GM23248 (cell line): ENCODE data around the gene HADHB.

Experiments
- EZH2 ChIP-seq: fragments of 200-600 bp; sonication (generic); IDR thresholded peaks from 2 replicates; pipeline ENCODE4 v1.6.1; 2018; ENCODE audit warnings: antibody characterized with exemption, mild to moderate bottlenecking; ENCODE audit not compliant: insufficient read depth, poor library complexity, severe bottlenecking
- EZH2phosphoT487 ChIP-seq: fragments of 200-600 bp; sonication (generic); IDR thresholded peaks from 2 replicates; pipeline ENCODE4 v1.6.1; 2018; ENCODE audit warnings: antibody characterized with exemption, moderate library complexity, mild to moderate bottlenecking, low read depth; ENCODE audit not compliant: insufficient read depth

DNA sequence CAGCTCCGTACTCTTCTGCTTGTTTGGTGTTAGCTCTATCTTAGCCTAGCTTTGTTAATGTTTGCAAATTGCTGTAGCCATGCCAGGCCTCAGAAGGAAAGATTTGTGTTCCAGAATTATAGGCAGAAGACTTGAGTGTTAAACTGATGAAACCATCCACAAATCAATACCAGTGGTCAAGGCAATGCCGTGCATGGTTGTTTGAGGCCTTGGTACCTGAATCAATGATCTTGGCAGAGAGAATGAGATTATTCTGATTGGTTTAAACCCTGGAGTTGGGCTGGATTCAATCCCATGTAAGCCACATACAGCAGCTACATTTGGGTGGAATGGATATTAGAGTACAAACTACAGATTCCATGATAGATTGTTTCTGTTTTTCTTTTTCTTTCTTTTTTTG is 4.9 kb downstream of the HADHB start:
- TF ChIP-seq EZH2 (no peak), EZH2phosphoT487 (no peak)
